Duodenal mucosa (tissue), 2 donors: ENCODE data around the gene SLC52A1.

Experiments used
- H3K27ac ChIP-seq: one replicate; pipeline ENCODE4 v1.7.0; 2013; ENCODE audit warnings: low read depth, low read length
- H3K27me3 ChIP-seq, 2 donors: one replicate each; pipeline ENCODE4 v1.7.0; 2013; ENCODE audit warnings: low read length in 2 of 2, control low read depth in 1 of 2; ENCODE audit not compliant: insufficient read depth in 2 of 2, control insufficient read depth in 1 of 2
- H3K36me3 ChIP-seq, 2 donors: one replicate each; pipeline ENCODE4 v1.7.0; 2013; ENCODE audit warnings: low read length in 2 of 2, control low read depth in 1 of 2; ENCODE audit not compliant: insufficient read depth in 2 of 2, control insufficient read depth in 1 of 2
- H3K4me1 ChIP-seq, 2 donors: one replicate each; pipeline ENCODE4 v1.7.0; 2013; ENCODE audit warnings: low read length in 2 of 2, control low read depth in 1 of 2; ENCODE audit not compliant: insufficient read depth in 2 of 2, control insufficient read depth in 1 of 2
- H3K4me3 ChIP-seq, 2 donors: one replicate each; pipeline ENCODE4 v1.7.0; 2013; ENCODE audit warnings: low read length in 2 of 2, low read depth in 1 of 2
- H3K9ac ChIP-seq, 2 donors: one replicate each; pipeline ENCODE4 v1.7.0; 2013; ENCODE audit warnings: low read length in 2 of 2, low read depth in 1 of 2
- H3K9me3 ChIP-seq, 2 donors: one replicate each; pipeline ENCODE4 v1.7.0; 2013; ENCODE audit warnings: low read length in 2 of 2, control low read depth in 1 of 2; ENCODE audit not compliant: control insufficient read depth in 1 of 2

Gene SLC52A1

GRCh38 chr17:5014357-5014756 is 20.9 kb downstream of the SLC52A1 start:
- H3K4me3 ChIP-seq, result no peak overlapping the region
- H3K27ac ChIP-seq, result no peak overlapping the region
- H3K9me3 ChIP-seq, result no peaks in the 10 kb centered on the region
- no peaks in the 10 kb centered on the region for H3K27me3 ChIP-seq
- H3K4me1 ChIP-seq, result no peaks in the 10 kb centered on the region
- H3K9ac ChIP-seq, result no peak overlapping the region
- peaks cover 25 to 77% of the 10 kb centered on the region in 2 donors for H3K36me3 ChIP-seq

GRCh38 chr17:5011928-5012327 is 23.3 kb downstream of the SLC52A1 start:
- no peak overlapping the region for H3K9ac ChIP-seq
- H3K9me3 ChIP-seq, result no peaks in the 10 kb centered on the region
- peaks cover 41 to 79% of the 10 kb centered on the region in 2 donors for H3K36me3 ChIP-seq
- no peak overlapping the region for H3K4me3 ChIP-seq
- H3K4me1 ChIP-seq, result no peaks in the 10 kb centered on the region
- H3K27ac ChIP-seq, result no peak overlapping the region
- no peaks in the 10 kb centered on the region for H3K27me3 ChIP-seq

- Histone ChIP-seq H3K36me3 (peaks cover 66 to 75% of the 10 kb centered on the region in 2 donors), H3K9ac (no peak overlapping the region), H3K27ac (no peak overlapping the region), H3K4me3 (no peak overlapping the region), H3K27me3 (no peaks in the 10 kb centered on the region), H3K9me3 (no peaks in the 10 kb centered on the region), H3K4me1 (peaks cover 20 to 21% of the 10 kb centered on the region in 2 donors)
These were observed 31.9 kb downstream of the SLC52A1 start for GRCh38 chr17:5003214-5003867.

- H3K9ac ChIP-seq, result no peak overlapping the region
- no peak overlapping the region for H3K27ac ChIP-seq
- peaks cover 56 to 64% of the 10 kb centered on the region in 2 donors for H3K36me3 ChIP-seq
These were observed 33.0 kb downstream of the SLC52A1 start for GRCh38 chr17:5002121-5002788.

GRCh38 chr17:5000237-5000639 is 35.0 kb downstream of the SLC52A1 start:
- Histone ChIP-seq H3K27me3 (no peaks in the 10 kb centered on the region), H3K4me1 (peaks cover 25 to 27% of the 10 kb centered on the region in 2 donors), H3K9ac (peak overlapping the region in 1 of 2 donors; percentile 93), H3K9me3 (no peaks in the 10 kb centered on the region), H3K4me3 (peak overlapping the region in 1 of 2 donors; percentile 98), H3K27ac (no peak overlapping the region), H3K36me3 (peaks cover 44 to 45% of the 10 kb centered on the region in 2 donors)

More at GRCh38 chr17:5002121-5002788, 33.0 kb downstream of the SLC52A1 start:
- no peaks in the 10 kb centered on the region for H3K27me3 ChIP-seq
- peaks cover 20 to 21% of the 10 kb centered on the region in 2 donors for H3K4me1 ChIP-seq
- no peaks in the 10 kb centered on the region for H3K9me3 ChIP-seq
- H3K4me3 ChIP-seq, result no peak overlapping the region

- H3K9ac ChIP-seq, result peak overlapping the region; percentile 87 to 93
These were observed 35.7 kb downstream of the SLC52A1 start for GRCh38 chr17:4999430-5000093.

GRCh38 chr17:4998732-4999429 is 36.3 kb downstream of the SLC52A1 start:
- H3K36me3 ChIP-seq, result peaks cover 30 to 31% of the 10 kb centered on the region in 2 donors
- H3K9ac ChIP-seq, result peak overlapping the region; percentile 87 to 93
- peak overlapping the region; percentile 50 for H3K27ac ChIP-seq
- peaks cover 25 to 27% of the 10 kb centered on the region in 2 donors for H3K4me1 ChIP-seq
- no peaks in the 10 kb centered on the region for H3K9me3 ChIP-seq
- peak overlapping the region; percentile 98 for H3K4me3 ChIP-seq
- no peaks in the 10 kb centered on the region for H3K27me3 ChIP-seq

More at GRCh38 chr17:4999430-5000093, 35.7 kb downstream of the SLC52A1 start:
- Histone ChIP-seq H3K4me1 (peaks cover 25 to 27% of the 10 kb centered on the region in 2 donors), H3K4me3 (peak overlapping the region; percentile 98), H3K9me3 (no peaks in the 10 kb centered on the region), H3K27me3 (no peaks in the 10 kb centered on the region), H3K27ac (peak overlapping the region; percentile 50), H3K36me3 (peaks cover 37 to 38% of the 10 kb centered on the region in 2 donors)

- H3K36me3 ChIP-seq, result peaks cover 23 to 24% of the 10 kb centered on the region in 2 donors
- H3K27ac ChIP-seq, result peak overlapping the region; percentile 50
- no peaks in the 10 kb centered on the region for H3K9me3 ChIP-seq
- H3K9ac ChIP-seq, result peak overlapping the region; percentile 87 to 93
- H3K4me1 ChIP-seq, result peaks cover 25 to 27% of the 10 kb centered on the region in 2 donors
- H3K4me3 ChIP-seq, result peak overlapping the region; percentile 98
- no peaks in the 10 kb centered on the region for H3K27me3 ChIP-seq
These were observed 37.0 kb downstream of the SLC52A1 start for GRCh38 chr17:4998027-4998731.

- H3K27me3 ChIP-seq, result no peaks in the 10 kb centered on the region
- no peaks in the 10 kb centered on the region for H3K9me3 ChIP-seq
- H3K9ac ChIP-seq, result peak within 1 kb of the TSS; percentile 87 to 93
- peaks cover 20% of the 10 kb centered on the region in 2 donors for H3K36me3 ChIP-seq
- peaks cover 25 to 27% of the 10 kb centered on the region in 2 donors for H3K4me1 ChIP-seq
- H3K27ac ChIP-seq, result peak within 1 kb of the TSS; percentile 90
- H3K4me3 ChIP-seq, result peak within 1 kb of the TSS; percentile 98
These were observed 37.8 kb downstream of the SLC52A1 start, which contains the start of the genes INCA1 and KIF1C for GRCh38 chr17:4997302-4998026. TSS of gene INCA1 (minus strand) at chr17:4997522. CDS start at chr17:4994437, 3,085 bp downstream. TSS of gene KIF1C (plus strand) at chr17:4997950. CDS start at chr17:5000247, 2,297 bp downstream.
